ENCODE results near the gene SMTN. TPM values are rescaled to one million over a fixed set of nuclear protein-coding genes. Genes with fewer than 3 reads are reported as not detected.

SMTN gene
- total RNA-seq, 1 experiment from 2014 or later = 145 TPM

GRCh38 chr22:31079095-31079642 is 1.9 kb upstream of the SMTN start:
- Histone ChIP-seq H3F3A (ENCODE audit: low read length, unreplicated experiment) (no peaks in the 10 kb centered on the region), H3K27ac (ENCODE audit: low read length) (no peak overlapping the region), H3K4me1 (ENCODE audit: insufficient read depth, low read length) (peaks cover 22% of the 10 kb centered on the region), H3K36me3 (ENCODE audit: low read depth, low read length) (peaks cover 13% of the 10 kb centered on the region; the same call in 1 of the 2 replicates), H4K20me1 (ENCODE audit: low read length) (peaks cover 10% of the 10 kb centered on the region; the same call in 1 of the 2 replicates), H3K27me3 (ENCODE audit: low read length) (no peaks in the 10 kb centered on the region), H3K4me3 (ENCODE audit: low read length) (no peak overlapping the region), H3K9me3 (ENCODE audit: low read length) (no peaks in the 10 kb centered on the region), H3K9ac (ENCODE audit: low read length) (no peak overlapping the region), H3K4me2 (ENCODE audit: low read length) (no peak overlapping the region), H3K79me2 (ENCODE audit: low read length) (peaks cover 30% of the 10 kb centered on the region), H2AFZ (ENCODE audit: low read length) (no peak overlapping the region), H3K9me2 (replicated peaks; ENCODE audit: low read length) (no peaks in the 10 kb centered on the region)
- ChIA-PET POLR2A (ENCODE audit: unreplicated experiment) (no interaction called here), CTCF (no interaction called here)
- DNase-seq = no peak
- ATAC-seq = no peak
- TF ChIP-seq EZH2phosphoT487 (IDR thresholded peaks at IDR 0.05; ENCODE audit: borderline replicate concordance, low read length) (no peak), CTCF (conservative IDR thresholded peaks at IDR 0.05; ENCODE audit: low read depth, low read length) (no peak), EZH2 (IDR thresholded peaks at IDR 0.05; ENCODE audit: low read length, unreplicated experiment) (no peak)
- intact Hi-C loops (cut with micrococcal nuclease) = no loop called here
- no TSS peak for BruUV-seq (replicated peaks)

GRCh38 chr22:31080164-31080847 is 812 bp upstream of the SMTN start:
- Histone ChIP-seq H2AFZ (ENCODE audit: low read length) (peak overlapping the region; percentile 69), H3K79me2 (ENCODE audit: low read length) (peaks cover 42% of the 10 kb centered on the region), H3K4me2 (ENCODE audit: low read length) (peak overlapping the region; percentile 95), H3K36me3 (ENCODE audit: low read depth, low read length) (peaks cover 21% of the 10 kb centered on the region), H3K27me3 (ENCODE audit: low read length) (no peaks in the 10 kb centered on the region), H3K9ac (ENCODE audit: low read length) (peak overlapping the region; percentile 89; the same call in 1 of the 2 replicates), H3K27ac (ENCODE audit: low read length) (no peak overlapping the region), H3K9me2 (replicated peaks; ENCODE audit: low read length) (no peaks in the 10 kb centered on the region), H3K4me3 (ENCODE audit: low read length) (peak overlapping the region; percentile 73), H4K20me1 (ENCODE audit: low read length) (peaks cover 10% of the 10 kb centered on the region; the same call in 1 of the 2 replicates), H3K4me1 (ENCODE audit: insufficient read depth, low read length) (peaks cover 26% of the 10 kb centered on the region), H3K9me3 (ENCODE audit: low read length) (no peaks in the 10 kb centered on the region), H3F3A (ENCODE audit: low read length, unreplicated experiment) (no peaks in the 10 kb centered on the region)
- intact Hi-C loops (cut with micrococcal nuclease) = no loop called here
- CTCF ChIA-PET = interaction anchor here (1.0 to 1.4 kb wide), 2 partner anchors 27 to 111 kb away, joined by 4 to 9 read pairs; partner anchors contain the start of genes MORC2, SELENOM and TUG1
- no peak for ATAC-seq
- TF ChIP-seq EZH2 (IDR thresholded peaks at IDR 0.05; ENCODE audit: low read length, unreplicated experiment) (no peak), EZH2phosphoT487 (IDR thresholded peaks at IDR 0.05; ENCODE audit: borderline replicate concordance, low read length) (no peak), CTCF (conservative IDR thresholded peaks at IDR 0.05; ENCODE audit: low read depth, low read length) (no peak)
- BruUV-seq (replicated peaks) = no TSS peak
- POLR2A ChIA-PET (ENCODE audit: unreplicated experiment) = interaction anchor here (0.6 to 1.0 kb wide), 4 partner anchors 19 to 379 kb away, joined by 6 to 8 read pairs (median 7); partner anchors contain the start of genes MORC2 and TUG1
- DNase-seq = no peak

All from PC-3 (cell line).